Measurements from ENCODE around the gene SAMD3.

DNA sequence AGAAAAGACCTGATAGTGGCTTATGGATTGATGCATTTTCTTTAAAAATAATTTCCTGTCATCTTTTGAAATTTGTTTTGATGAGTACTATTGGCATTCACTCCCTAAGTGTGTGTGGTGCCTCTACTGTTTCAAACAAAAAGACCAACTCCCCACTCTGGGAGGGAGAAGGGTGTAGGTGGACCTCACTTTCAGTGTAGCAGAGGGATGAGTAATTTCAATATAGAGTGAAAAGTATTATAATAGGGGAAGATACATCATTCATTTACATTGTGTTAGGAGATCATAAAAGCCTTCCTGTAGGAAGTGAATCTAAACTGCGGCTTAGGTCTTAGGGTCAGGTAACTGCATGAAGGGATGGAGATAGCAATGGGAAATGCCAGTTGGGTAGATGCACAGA, 46.4 kb downstream of the SAMD3 start:
- TF ChIP-seq GATA2 (IDR thresholded peaks at IDR 0.05; ENCODE audit: low read depth, low read length) (no peak), GATA3 (IDR thresholded peaks at IDR 0.05; ENCODE audit: low read depth, low read length) (no peak)
